ENCODE measurements around the gene ACAP3. TPM values are rescaled to one million over a fixed set of nuclear protein-coding genes. Genes with fewer than 3 reads are reported as not detected.

The ACAP3 gene
- total and polyA plus RNA-seq, 2 of the 4 experiments (the other 2 are of a cell fraction) = 13.3 to 58.2 TPM

GRCh38 chr1:1312450-1313314, 5.0 kb upstream of the ACAP3 start:
- no peak overlapping the region for H3K4me3 ChIP-seq (ENCODE audit: insufficient read depth, low read depth, low read length)
- no peak overlapping the region for H3K18ac ChIP-seq (ENCODE audit: low read depth, low read length)
- no peaks in the 10 kb centered on the region for H3K9me1 ChIP-seq (ENCODE audit: insufficient read depth, low read length)
- no peak overlapping the region for H3K4me2 ChIP-seq (ENCODE audit: low read depth, low read length)
- H4K8ac ChIP-seq (ENCODE audit: low read depth in 2 of 2, low read length in 2 of 2) = no peak overlapping the region
- no peak overlapping the region for H3K27ac ChIP-seq (ENCODE audit: insufficient read depth, low read length)
- H2BK120ac ChIP-seq (ENCODE audit: low read depth, low read length) = no peak overlapping the region
- H2AK9ac ChIP-seq (replicated peaks; ENCODE audit: low read depth, low read length, poor library complexity) = no peak overlapping the region
- no peak overlapping the region for H3K23ac ChIP-seq (ENCODE audit: low read depth, low read length)
- intact Hi-C loops (cut with micrococcal nuclease) (no loop called here), in situ Hi-C loops (cut with MboI; ENCODE audit: low sequenced_read_pairs) (no loop called here), dilution Hi-C loops (cut with HindIII; ENCODE audit: low sequenced_read_pairs, unreplicated experiment) (no loop called here)
- TF ChIP-seq NFE2L2 (IDR thresholded peaks at IDR 0.05; ENCODE audit: low read depth, low read length) (no peak), MAZ (IDR thresholded peaks at IDR 0.05; ENCODE audit: borderline replicate concordance, low read depth, low read length) (no peak), FOS (IDR thresholded peaks at IDR 0.05; ENCODE audit: low read depth, low read length) (no peak), RCOR1 (IDR thresholded peaks at IDR 0.05; ENCODE audit: insufficient replicate concordance, low read length) (no peak), MXI1 (IDR thresholded peaks at IDR 0.05; ENCODE audit: borderline replicate concordance, low read depth, low read length) (no peak), CTCF (conservative IDR thresholded peaks at IDR 0.05; ENCODE audit: low read depth, low read length) (no peak), MAFK (IDR thresholded peaks at IDR 0.05; ENCODE audit: low read depth, low read length) (no peak), CEBPB (IDR thresholded peaks at IDR 0.05; ENCODE audit: low read depth, low read length) (no peak), POLR2A (IDR thresholded peaks at IDR 0.05; ENCODE audit: low read depth, low read length) (no peak), SMC3 (IDR thresholded peaks at IDR 0.05; ENCODE audit: low read depth, low read length) (no peak), BHLHE40 (IDR thresholded peaks at IDR 0.05; ENCODE audit: low read depth, low read length) (no peak), CHD1 (IDR thresholded peaks at IDR 0.05; ENCODE audit: low read depth, low read length) (no peak)
- TF ChIP-seq, protein P1, sequence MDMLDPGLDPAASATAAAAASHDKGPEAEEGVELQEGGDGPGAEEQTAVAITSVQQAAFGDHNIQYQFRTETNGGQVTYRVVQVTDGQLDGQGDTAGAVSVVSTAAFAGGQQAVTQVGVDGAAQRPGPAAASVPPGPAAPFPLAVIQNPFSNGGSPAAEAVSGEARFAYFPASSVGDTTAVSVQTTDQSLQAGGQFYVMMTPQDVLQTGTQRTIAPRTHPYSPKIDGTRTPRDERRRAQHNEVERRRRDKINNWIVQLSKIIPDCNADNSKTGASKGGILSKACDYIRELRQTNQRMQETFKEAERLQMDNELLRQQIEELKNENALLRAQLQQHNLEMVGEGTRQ (IDR thresholded peaks at IDR 0.05; ENCODE audit: low read depth, low read length) = no peak
- TF ChIP-seq, protein P2, sequence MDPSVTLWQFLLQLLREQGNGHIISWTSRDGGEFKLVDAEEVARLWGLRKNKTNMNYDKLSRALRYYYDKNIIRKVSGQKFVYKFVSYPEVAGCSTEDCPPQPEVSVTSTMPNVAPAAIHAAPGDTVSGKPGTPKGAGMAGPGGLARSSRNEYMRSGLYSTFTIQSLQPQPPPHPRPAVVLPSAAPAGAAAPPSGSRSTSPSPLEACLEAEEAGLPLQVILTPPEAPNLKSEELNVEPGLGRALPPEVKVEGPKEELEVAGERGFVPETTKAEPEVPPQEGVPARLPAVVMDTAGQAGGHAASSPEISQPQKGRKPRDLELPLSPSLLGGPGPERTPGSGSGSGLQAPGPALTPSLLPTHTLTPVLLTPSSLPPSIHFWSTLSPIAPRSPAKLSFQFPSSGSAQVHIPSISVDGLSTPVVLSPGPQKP (IDR thresholded peaks at IDR 0.05; ENCODE audit: borderline replicate concordance, low read depth, low read length) = no peak
- no peak overlapping the region for H2BK5ac ChIP-seq (ENCODE audit: low read depth, low read length, poor library complexity, severe bottlenecking)
- 93% methylated on average over 40 of the region's 49 CpGs; no CpG with 5 or more reads in 1 of the 2 experiments for whole genome bisulfite sequencing, 2 experiments (ENCODE audit: extremely low coverage in 2 of 2, insufficient read length in 1 of 2)
- no peak overlapping the region for H2AK5ac ChIP-seq (ENCODE audit: low read depth, low read length)
- H3K56ac ChIP-seq (ENCODE audit: extremely low read depth, insufficient read depth, low read length) = no peak overlapping the region
- ATAC-seq (ENCODE audit: low read depth) (no peak), DNase-seq (no peak)
- POLR2A ChIA-PET (ENCODE audit: unreplicated experiment) = no interaction called here
- H3K36me3 ChIP-seq (ENCODE audit: control insufficient read depth, insufficient read depth, low read length) = peaks cover 62% of the 10 kb centered on the region
- no peak overlapping the region for H2BK20ac ChIP-seq (ENCODE audit: low read depth, low read length)
- no peaks in the 10 kb centered on the region for H3K9me3 ChIP-seq (ENCODE audit: control insufficient read depth, insufficient read depth, low read length)
- no peak overlapping the region for H4K5ac ChIP-seq (ENCODE audit: low read depth, low read length)
- no TSS peak for BruUV-seq (replicated peaks)
- H4K20me1 ChIP-seq (ENCODE audit: insufficient read depth, low read length) = peaks cover 39% of the 10 kb centered on the region
- H3K4ac ChIP-seq (ENCODE audit: low read depth, low read length) = no peak overlapping the region
- H3K14ac ChIP-seq (replicated peaks; ENCODE audit: low read depth, low read length) = no peak overlapping the region
- H3K79me1 ChIP-seq (ENCODE audit: low read depth in 1 of 2, low read length in 2 of 2) = peaks cover 16 to 51% of the 10 kb centered on the region in 2 experiments
- no peak overlapping the region for H2BK15ac ChIP-seq (ENCODE audit: low read depth, low read length)
- CTCF ChIA-PET = no interaction called here
- no peak overlapping the region for H2AFZ ChIP-seq (replicated peaks; ENCODE audit: low read length, poor library complexity)
- H3K9ac ChIP-seq (ENCODE audit: low read depth, low read length) = no peak overlapping the region
- H4K91ac ChIP-seq (ENCODE audit: insufficient read depth, low read depth, low read length) = no peak overlapping the region
- H3K27me3 ChIP-seq (ENCODE audit: control insufficient read depth, insufficient read depth, low read length) = no peaks in the 10 kb centered on the region
- peaks cover 8% of the 10 kb centered on the region for H3K4me1 ChIP-seq (ENCODE audit: control insufficient read depth, insufficient read depth, low read length)
